ENCODE measurements around the gene GLIS2.

Gene GLIS2

GRCh38 chr16:4372578-4373355 lies 56.9 kb downstream of the GLIS2 start:
- DNase-seq = no peak

- no peak for DNase-seq
Observed at GRCh38 chr16:4373356-4373908, 57.6 kb downstream of the GLIS2 start.

- no peak for DNase-seq
Observed at GRCh38 chr16:4373909-4374742, 58.3 kb downstream of the GLIS2 start.

GRCh38 chr16:4375717-4376116 lies 59.9 kb downstream of the GLIS2 start:
- no peak for DNase-seq

- DNase-seq = no peak
Observed at GRCh38 chr16:4376126-4376892, 60.4 kb downstream of the GLIS2 start.

GRCh38 chr16:4376893-4377572 lies 61.2 kb downstream of the GLIS2 start:
- DNase-seq = no peak

GRCh38 chr16:4377573-4378154 lies 61.8 kb downstream of the GLIS2 start:
- no peak for DNase-seq

- DNase-seq = no peak
Observed at GRCh38 chr16:4378161-4378666, 62.3 kb downstream of the GLIS2 start.

GRCh38 chr16:4378999-4379690 lies 63.3 kb downstream of the GLIS2 start:
- DNase-seq = no peak

- DNase-seq = no peak
Observed at GRCh38 chr16:4380119-4381063, 64.5 kb downstream of the GLIS2 start.

- DNase-seq = no peak
Observed at GRCh38 chr16:4381072-4381934, 65.4 kb downstream of the GLIS2 start.

- no peak for DNase-seq
Observed at GRCh38 chr16:4381935-4382794, 66.3 kb downstream of the GLIS2 start.

GRCh38 chr16:4382795-4383357 lies 67.0 kb downstream of the GLIS2 start:
- DNase-seq = no peak

GRCh38 chr16:4383591-4384444 lies 68.0 kb downstream of the GLIS2 start:
- no peak for DNase-seq

GRCh38 chr16:4384509-4384942 lies 68.7 kb downstream of the GLIS2 start:
- no peak for DNase-seq

GRCh38 chr16:4385066-4385788 lies 69.4 kb downstream of the GLIS2 start:
- DNase-seq = no peak
